Omental fat pad (tissue), 4 donors: ENCODE results near the gene MINAR1. TPM values are rescaled to one million over a fixed set of nuclear protein-coding genes. Genes with fewer than 3 reads are reported as not detected.

Experiments
- ATAC-seq: fragments of 150-250 bp; one replicate; pipeline ENCODE4 v1.9.1; 2016; ENCODE audit warnings: mild to moderate bottlenecking, moderate library complexity; ENCODE audit not compliant: low FRiP score
- DNase-seq: peaks from one replicate; pipeline ENCODE4 v3.0.0-alpha.2; 2019; ENCODE audit warnings: low spot score
- CTCF ChIP-seq, 3 donors: fragments of 450-650 bp; IDR thresholded peaks; one replicate each; pipeline ENCODE4 v1.5.1; 2016 to 2017; ENCODE audit warnings: antibody characterized with exemption in 3 of 3, mild to moderate bottlenecking in 3 of 3, moderate library complexity in 2 of 3
- total RNA-seq, 4 donors: library from RNA; depleted of rRNA; stranded (reverse); fragments of >200 nt; gene quantifications; one replicate each; pipeline ENCODE4 v1.1.0, GENCODE V29; 2016

Gene MINAR1
- total RNA-seq, 4 donors from 2014 or later = 0.24 to 0.47 (median 0.42) TPM

GRCh38 chr15:79440355-79440908 is 8.3 kb downstream of the MINAR1 start:
- TF ChIP-seq CTCF (IDR thresholded peaks at IDR 0.05) = no peak
- DNase-seq (no peak), ATAC-seq (no peak)

GRCh38 chr15:79442911-79443310 is 10.8 kb downstream of the MINAR1 start:
- ATAC-seq = no peak
- no peak for TF ChIP-seq CTCF (IDR thresholded peaks at IDR 0.05)
- no peak for DNase-seq

GRCh38 chr15:79447060-79447459 is 14.9 kb downstream of the MINAR1 start:
- TF ChIP-seq CTCF (IDR thresholded peaks at IDR 0.05) = no peak
- DNase-seq (no peak), ATAC-seq (no peak)

DNA sequence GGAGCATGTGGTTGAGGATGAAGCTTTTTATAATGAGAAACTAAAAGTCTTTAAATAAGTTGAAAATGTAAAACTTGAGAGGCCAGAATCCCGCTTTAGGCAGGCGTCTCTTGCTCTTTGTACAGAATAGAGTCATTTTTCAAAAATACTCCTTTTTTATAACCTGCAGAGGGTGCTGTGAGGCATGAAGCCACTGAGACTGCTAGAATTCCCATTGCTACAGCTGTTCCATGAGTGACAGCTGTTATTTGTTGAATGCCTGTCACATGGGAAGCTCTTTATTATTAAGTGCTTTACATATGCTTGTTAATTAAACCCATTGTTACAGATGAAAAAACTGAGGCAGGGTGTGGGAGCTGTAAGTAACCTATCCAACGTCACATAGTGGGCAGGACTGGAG is 18.5 kb downstream of the MINAR1 start:
- DNase-seq = no peak
- ATAC-seq = no peak
- no peak for TF ChIP-seq CTCF (IDR thresholded peaks at IDR 0.05)

GRCh38 chr15:79451361-79451999 is 19.3 kb downstream of the MINAR1 start:
- ATAC-seq = no peak
- no peak for TF ChIP-seq CTCF (IDR thresholded peaks at IDR 0.05)
- DNase-seq = no peak

GRCh38 chr15:79452244-79453051 is 20.3 kb downstream of the MINAR1 start:
- ATAC-seq = no peak
- no peak for DNase-seq
- no peak for TF ChIP-seq CTCF (IDR thresholded peaks at IDR 0.05)
